HG02571 (cell line): ENCODE data around the gene CUL5.
"Not testable (repeated sequence)": the region's sequence is repeated elsewhere in the genome, so short reads cannot be mapped to it uniquely, and the experiment has no call there.

Experiments used
- ATAC-seq: cut with Tn5 transposase; IDR thresholded peaks from one replicate; pipeline ENCODE4 v1.9.1; 2021; ENCODE audit warnings: mild to moderate bottlenecking, moderate library complexity; ENCODE audit not compliant: unreplicated experiment

The CUL5 gene

GRCh38 chr11:108111126-108111525 lies 102.4 kb downstream of the CUL5 start:
- ATAC-seq, result no peak

GRCh38 chr11:108112057-108112456 lies 103.4 kb downstream of the CUL5 start:
- ATAC-seq, result no peak

GRCh38 chr11:108115500-108116140 lies 106.9 kb downstream of the CUL5 start:
- no peak for ATAC-seq

- no peak for ATAC-seq
Measured at GRCh38 chr11:108117746-108118371, 109.2 kb downstream of the CUL5 start.

- peak; percentile 3 for ATAC-seq
Measured at GRCh38 chr11:108120936-108121273, 112.2 kb downstream of the CUL5 start.

GRCh38 chr11:108121274-108122155 lies 112.8 kb downstream of the CUL5 start, which contains the start of gene ACAT1:
ACAT1 (plus strand) TSS chr11:108121567; CDS start chr11:108121607, 40 bp downstream.
- peak; percentile 96 for ATAC-seq

- ATAC-seq, result no peak
Measured at GRCh38 chr11:108122166-108122628, 113.5 kb downstream of the CUL5 start.

GRCh38 chr11:108125096-108125495 lies 116.4 kb downstream of the CUL5 start:
- no peak for ATAC-seq

- ATAC-seq, result no peak
Measured at GRCh38 chr11:108128772-108129171, 120.1 kb downstream of the CUL5 start.

- no peak for ATAC-seq
Measured at GRCh38 chr11:108131993-108132392, 123.3 kb downstream of the CUL5 start.

- not testable (repeated sequence) for ATAC-seq
Measured at GRCh38 chr11:108132993-108133538, 124.4 kb downstream of the CUL5 start.

- ATAC-seq, result no peak
Measured at GRCh38 chr11:108135845-108136544, 127.3 kb downstream of the CUL5 start.

- no peak for ATAC-seq
Measured at GRCh38 chr11:108137212-108137611, 128.5 kb downstream of the CUL5 start.

GRCh38 chr11:108142304-108142703 lies 133.6 kb downstream of the CUL5 start:
- no peak for ATAC-seq

GRCh38 chr11:108144615-108145014 lies 135.9 kb downstream of the CUL5 start:
- no peak for ATAC-seq

GRCh38 chr11:108147150-108147549 lies 138.5 kb downstream of the CUL5 start:
- no peak for ATAC-seq

- ATAC-seq, result no peak
Measured at GRCh38 chr11:108148556-108148955, 139.9 kb downstream of the CUL5 start.

- no peak for ATAC-seq
Measured at GRCh38 chr11:108154591-108154990, 145.9 kb downstream of the CUL5 start.
